Activated CD8-positive, alpha-beta T cell treated with anti-CD3 and anti-CD28 coated beads, Interleukin-2, amount 10 ng/mL, durations not matched to agents 7 days and 5 days (primary cell): ENCODE measurements around the gene NEGR1. TPM values are rescaled to one million over a fixed set of nuclear protein-coding genes. Genes with fewer than 3 reads are reported as not detected.

ENCODE experiments used
- ATAC-seq: fragments of 150-1000 bp; cut with Tn5 transposase; one replicate; pipeline ENCODE4 v1.10.0; 2021; ENCODE audit warnings: moderate library complexity
- CTCF ChIA-PET: fragments of 350-600 bp; sonication (Branson Sonifier 250); formaldehyde crosslinking; loops from one replicate; lab custom pipeline; 2021; ENCODE audit warnings: antibody characterized with exemption; lab: Charles Lee
- POLR2A ChIA-PET: fragments of 350-600 bp; sonication (Branson Sonifier 250); formaldehyde crosslinking; loops from one replicate; lab custom pipeline; 2021; ENCODE audit warnings: antibody characterized with exemption; lab: Charles Lee
- DNase-seq: peaks from one replicate; pipeline ENCODE4 v3.0.0-alpha.2; 2020
- H3K27ac Mint-ChIP-seq: one replicate; pipeline ENCODE4 v1.8.0; 2021; ENCODE audit warnings: mild to moderate bottlenecking, mixed read lengths
- H3K27me3 Mint-ChIP-seq: one replicate; pipeline ENCODE4 v1.8.0; 2021; ENCODE audit warnings: low read depth, mixed read lengths
- H3K36me3 Mint-ChIP-seq: one replicate; pipeline ENCODE4 v1.8.0; 2021; ENCODE audit warnings: low read depth, mixed read lengths
- H3K4me1 Mint-ChIP-seq: one replicate; pipeline ENCODE4 v1.8.0; 2021; ENCODE audit warnings: low read depth, mixed read lengths
- H3K4me3 Mint-ChIP-seq: one replicate; pipeline ENCODE4 v1.8.0; 2021; ENCODE audit warnings: mild to moderate bottlenecking, mixed read lengths
- H3K9me3 Mint-ChIP-seq: one replicate; pipeline ENCODE4 v1.8.0; 2022; ENCODE audit warnings: mixed read lengths; ENCODE audit not compliant: insufficient read depth
- total RNA-seq, 2 experiments: library from RNA; stranded (reverse); gene quantifications; one replicate each; pipeline ENCODE4 v1.2.3, GENCODE V29; 2021

NEGR1 gene
- total RNA-seq, 2 experiments from 2014 or later = not detected

GRCh38 chr1:71828431-71829012, 453.8 kb downstream of the NEGR1 start:
- ATAC-seq (no peak), DNase-seq (no peak)
- Mint-ChIP-seq H3K9me3 (no peaks in the 10 kb centered on the region), H3K36me3 (no peaks in the 10 kb centered on the region), H3K4me1 (no peaks in the 10 kb centered on the region), H3K27ac (no peak overlapping the region), H3K4me3 (no peak overlapping the region), H3K27me3 (no peaks in the 10 kb centered on the region)
- ChIA-PET CTCF (no interaction called here), POLR2A (no interaction called here)

DNA sequence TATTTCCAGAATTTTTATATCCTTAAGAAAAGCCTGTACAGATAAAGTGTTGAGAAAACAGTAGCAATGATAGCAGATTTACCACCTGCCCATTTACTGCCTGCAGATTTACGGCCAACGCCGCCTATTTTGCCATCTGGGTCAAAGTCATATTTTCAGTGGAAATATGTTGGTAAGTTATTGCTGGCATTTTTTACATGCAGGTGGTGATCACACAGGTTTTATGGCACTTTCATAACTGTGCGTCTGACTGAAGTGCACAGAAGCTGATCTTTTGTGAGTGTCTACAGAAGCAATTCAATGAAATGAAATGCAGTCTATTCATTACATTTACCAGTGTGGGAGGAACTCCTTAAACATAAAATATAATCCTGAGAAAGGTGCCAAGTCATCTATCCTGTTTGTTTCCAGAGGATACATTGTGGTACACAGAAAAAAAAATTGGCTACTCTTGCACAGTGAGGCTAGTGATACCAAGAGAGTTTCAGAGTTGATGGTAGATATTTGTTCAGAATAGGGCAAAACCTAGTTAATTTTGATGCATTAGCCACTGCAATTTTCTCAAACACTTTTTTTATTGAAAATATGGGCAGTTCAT, 458.5 kb downstream of the NEGR1 start:
- H3K27me3 Mint-ChIP-seq = no peaks in the 10 kb centered on the region
- DNase-seq = no peak
- no peaks in the 10 kb centered on the region for H3K9me3 Mint-ChIP-seq
- ChIA-PET POLR2A (no interaction called here), CTCF (no interaction called here)
- H3K4me3 Mint-ChIP-seq = no peak overlapping the region
- no peak overlapping the region for H3K27ac Mint-ChIP-seq
- ATAC-seq = no peak
- H3K36me3 Mint-ChIP-seq = no peaks in the 10 kb centered on the region
- no peaks in the 10 kb centered on the region for H3K4me1 Mint-ChIP-seq

DNA sequence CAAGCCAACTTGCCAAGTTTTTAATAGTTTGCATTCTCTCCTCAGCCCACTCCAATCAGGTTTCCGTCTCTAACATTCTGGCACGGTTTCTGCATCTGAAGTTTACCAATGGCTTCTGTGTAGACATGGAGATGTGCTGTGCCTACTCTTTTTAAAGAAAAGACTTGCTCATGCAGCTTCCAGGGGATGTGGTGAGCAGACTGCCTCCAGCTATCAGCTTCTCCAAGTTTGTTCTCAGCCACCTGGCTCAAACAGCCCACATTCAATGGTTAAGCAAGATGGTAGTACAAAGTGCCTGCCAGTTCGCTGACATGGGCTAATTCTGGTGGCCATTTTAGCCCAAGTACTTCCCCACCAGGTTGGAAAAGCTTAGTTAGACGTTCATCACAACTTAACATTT, 465.3 kb downstream of the NEGR1 start:
- ChIA-PET CTCF (no interaction called here), POLR2A (no interaction called here)
- Mint-ChIP-seq H3K36me3 (no peaks in the 10 kb centered on the region), H3K27ac (no peak overlapping the region), H3K27me3 (no peaks in the 10 kb centered on the region), H3K4me3 (no peak overlapping the region), H3K9me3 (no peaks in the 10 kb centered on the region), H3K4me1 (no peaks in the 10 kb centered on the region)
- no peak for ATAC-seq
- DNase-seq = no peak

- H3K27me3 Mint-ChIP-seq = no peaks in the 10 kb centered on the region
- ATAC-seq (no peak), DNase-seq (no peak)
- H3K9me3 Mint-ChIP-seq = no peaks in the 10 kb centered on the region
- ChIA-PET CTCF (no interaction called here), POLR2A (no interaction called here)
- H3K36me3 Mint-ChIP-seq = no peaks in the 10 kb centered on the region
- H3K4me3 Mint-ChIP-seq = no peak overlapping the region
- H3K4me1 Mint-ChIP-seq = no peaks in the 10 kb centered on the region
- H3K27ac Mint-ChIP-seq = no peak overlapping the region
Observed at GRCh38 chr1:71809085-71809484, 473.3 kb downstream of the NEGR1 start.

DNA sequence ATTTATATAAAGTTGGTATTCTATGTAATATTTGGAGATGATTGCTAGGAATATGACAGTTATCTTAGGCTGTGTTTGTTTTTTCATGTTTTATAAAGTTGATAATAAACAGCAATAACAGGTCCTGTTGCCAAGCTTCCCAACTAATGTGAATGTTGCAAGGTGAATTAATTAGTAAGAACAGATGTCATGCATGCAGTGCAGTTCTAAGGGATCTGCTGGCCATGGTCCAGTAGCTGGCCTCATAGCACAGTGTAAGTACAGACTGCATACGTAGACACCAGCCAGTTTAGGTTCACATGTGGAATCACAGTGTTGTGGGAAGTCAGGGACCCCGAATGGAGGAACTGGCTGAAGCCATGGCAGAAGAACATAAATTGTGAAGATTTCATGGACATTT, 478.2 kb downstream of the NEGR1 start:
- Mint-ChIP-seq H3K9me3 (no peaks in the 10 kb centered on the region), H3K4me1 (no peaks in the 10 kb centered on the region), H3K4me3 (no peak overlapping the region), H3K36me3 (no peaks in the 10 kb centered on the region), H3K27ac (no peak overlapping the region), H3K27me3 (no peaks in the 10 kb centered on the region)
- no peak for ATAC-seq
- ChIA-PET POLR2A (no interaction called here), CTCF (no interaction called here)
- no peak for DNase-seq

GRCh38 chr1:71796006-71796405, 486.3 kb downstream of the NEGR1 start:
- ATAC-seq (no peak), DNase-seq (no peak)
- POLR2A ChIA-PET = no interaction called here
- Mint-ChIP-seq H3K4me1 (no peaks in the 10 kb centered on the region), H3K27me3 (no peaks in the 10 kb centered on the region), H3K36me3 (no peaks in the 10 kb centered on the region), H3K9me3 (no peaks in the 10 kb centered on the region), H3K27ac (no peak overlapping the region), H3K4me3 (no peak overlapping the region)
- CTCF ChIA-PET = no interaction called here

DNA sequence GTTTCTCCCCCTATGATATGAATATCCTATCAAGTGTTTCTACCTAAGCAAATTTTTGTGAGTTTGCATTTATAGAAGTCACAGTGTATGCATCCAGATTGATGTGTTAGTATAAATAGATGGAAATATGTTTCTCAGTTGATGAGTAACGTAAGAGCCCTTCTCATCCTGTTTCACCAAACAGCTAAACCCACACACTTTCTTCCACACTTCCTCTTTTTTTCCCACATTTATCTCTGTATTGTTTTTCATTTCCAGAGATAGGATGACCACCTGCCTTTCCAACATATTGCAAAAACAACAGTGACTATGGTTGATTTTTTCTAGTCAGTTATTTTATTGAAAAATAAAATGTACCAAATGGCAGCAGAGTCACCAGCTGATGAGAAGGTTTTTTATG, 490.1 kb downstream of the NEGR1 start:
- CTCF ChIA-PET = no interaction called here
- POLR2A ChIA-PET = no interaction called here
- H3K27ac Mint-ChIP-seq = no peak overlapping the region
- no peaks in the 10 kb centered on the region for H3K4me1 Mint-ChIP-seq
- DNase-seq (no peak), ATAC-seq (no peak)
- no peaks in the 10 kb centered on the region for H3K36me3 Mint-ChIP-seq
- H3K27me3 Mint-ChIP-seq = no peaks in the 10 kb centered on the region
- H3K9me3 Mint-ChIP-seq = no peaks in the 10 kb centered on the region
- H3K4me3 Mint-ChIP-seq = no peak overlapping the region

GRCh38 chr1:71788113-71788512, 494.2 kb downstream of the NEGR1 start:
- no peaks in the 10 kb centered on the region for H3K4me1 Mint-ChIP-seq
- no peaks in the 10 kb centered on the region for H3K9me3 Mint-ChIP-seq
- no peak overlapping the region for H3K4me3 Mint-ChIP-seq
- no peak overlapping the region for H3K27ac Mint-ChIP-seq
- CTCF ChIA-PET = no interaction called here
- DNase-seq (no peak), ATAC-seq (no peak)
- no peaks in the 10 kb centered on the region for H3K27me3 Mint-ChIP-seq
- no peaks in the 10 kb centered on the region for H3K36me3 Mint-ChIP-seq
- POLR2A ChIA-PET = no interaction called here

DNA sequence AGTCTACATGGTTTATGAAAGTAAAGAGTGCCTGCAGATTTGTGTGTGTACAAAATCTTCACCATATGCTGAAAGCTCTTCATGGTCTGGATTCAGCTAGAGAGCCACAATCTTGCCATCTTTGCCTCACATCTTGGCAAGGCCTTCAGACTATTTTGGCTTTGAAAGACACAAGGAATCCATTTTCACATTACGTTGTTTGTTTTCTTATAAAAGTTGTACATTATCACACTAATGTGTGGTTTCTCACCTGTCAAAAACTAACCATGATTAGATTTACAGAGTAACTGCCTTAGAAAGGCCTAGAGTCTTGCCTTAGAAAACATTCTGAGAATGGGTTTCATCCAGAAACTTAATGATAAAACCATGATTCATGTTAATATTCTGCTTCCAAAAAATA, 494.6 kb downstream of the NEGR1 start:
- H3K27ac Mint-ChIP-seq = no peak overlapping the region
- POLR2A ChIA-PET = no interaction called here
- H3K4me1 Mint-ChIP-seq = no peaks in the 10 kb centered on the region
- CTCF ChIA-PET = no interaction called here
- ATAC-seq = no peak
- H3K4me3 Mint-ChIP-seq = no peak overlapping the region
- no peak for DNase-seq
- H3K36me3 Mint-ChIP-seq = no peaks in the 10 kb centered on the region
- H3K9me3 Mint-ChIP-seq = no peaks in the 10 kb centered on the region
- no peaks in the 10 kb centered on the region for H3K27me3 Mint-ChIP-seq

- CTCF ChIA-PET = no interaction called here
- Mint-ChIP-seq H3K9me3 (no peaks in the 10 kb centered on the region), H3K36me3 (no peaks in the 10 kb centered on the region), H3K4me3 (no peak overlapping the region), H3K4me1 (no peaks in the 10 kb centered on the region), H3K27ac (no peak overlapping the region), H3K27me3 (no peaks in the 10 kb centered on the region)
- DNase-seq (no peak), ATAC-seq (no peak)
- POLR2A ChIA-PET = no interaction called here
Observed at GRCh38 chr1:71786218-71786617, 496.1 kb downstream of the NEGR1 start.

GRCh38 chr1:71785450-71785849, 496.9 kb downstream of the NEGR1 start:
- Mint-ChIP-seq H3K9me3 (no peaks in the 10 kb centered on the region), H3K36me3 (no peaks in the 10 kb centered on the region), H3K27me3 (no peaks in the 10 kb centered on the region), H3K27ac (no peak overlapping the region), H3K4me1 (peaks cover under 1% of the 10 kb centered on the region), H3K4me3 (no peak overlapping the region)
- POLR2A ChIA-PET = no interaction called here
- ATAC-seq = no peak
- no peak for DNase-seq
- CTCF ChIA-PET = no interaction called here

GRCh38 chr1:71785000-71785399, 497.3 kb downstream of the NEGR1 start:
- POLR2A ChIA-PET = no interaction called here
- H3K9me3 Mint-ChIP-seq = no peaks in the 10 kb centered on the region
- peaks cover 2% of the 10 kb centered on the region for H3K4me1 Mint-ChIP-seq
- H3K27me3 Mint-ChIP-seq = no peaks in the 10 kb centered on the region
- H3K36me3 Mint-ChIP-seq = no peaks in the 10 kb centered on the region
- CTCF ChIA-PET = no interaction called here
- ATAC-seq = no peak
- no peak overlapping the region for H3K4me3 Mint-ChIP-seq
- H3K27ac Mint-ChIP-seq = no peak overlapping the region
- no peak for DNase-seq

- POLR2A ChIA-PET = no interaction called here
- Mint-ChIP-seq H3K27me3 (no peaks in the 10 kb centered on the region), H3K4me3 (no peak overlapping the region), H3K9me3 (no peaks in the 10 kb centered on the region), H3K36me3 (no peaks in the 10 kb centered on the region), H3K27ac (no peak overlapping the region), H3K4me1 (peaks cover 2% of the 10 kb centered on the region)
- ATAC-seq = no peak
- CTCF ChIA-PET = interaction anchor here (0.6 kb wide), 1 partner anchor 542 kb away, joined by 3 read pairs; no protein-coding TSS in a partner anchor
- DNase-seq = no peak
Observed at GRCh38 chr1:71784241-71784640, 498.1 kb downstream of the NEGR1 start.
